Caco-2 (cell line): ENCODE measurements around the gene RAC3. TPM values are rescaled to one million over a fixed set of nuclear protein-coding genes. Genes with fewer than 3 reads are reported as not detected.

Experiments used
- BruUV-seq: library from RNA; stranded (reverse); fragments of 400-500 nt; replicated peaks from 2 replicates; lab custom pipeline; 2021; lab: Mats Ljungman, UMichigan
- CTCF ChIA-PET: fragments of 300-600 bp; sonication (Branson Sonifier 250); formaldehyde crosslinking; loops from one replicate; lab custom pipeline; 2022; ENCODE audit warnings: antibody characterized with exemption; lab: Charles Lee
- POLR2A ChIA-PET: fragments of 300-600 bp; sonication (Branson Sonifier 250); formaldehyde crosslinking; loops from one replicate; lab custom pipeline; 2022; ENCODE audit warnings: antibody characterized with exemption; lab: Charles Lee
- DNase-seq, 2 experiments: peaks; one replicate each; pipeline versions ENCODE4 v3.0.0 to v3.0.0-alpha.2; 2020 to 2022
- H3K27me3 ChIP-seq: replicated peaks from 2 replicates; pipeline ENCODE4 v1.6.0; 2011; ENCODE audit warnings: low read length; ENCODE audit not compliant: control insufficient read depth, insufficient read depth
- H3K36me3 ChIP-seq: 2 replicates; pipeline ENCODE4 v1.5.1; 2011; ENCODE audit warnings: low read length; ENCODE audit not compliant: control insufficient read depth, insufficient read depth
- H3K4me1 ChIP-seq: fragments of 250-450 bp; sonication (Bioruptor Pico); 2 replicates; pipeline ENCODE4 v1.5.1; 2020; ENCODE audit warnings: mild to moderate bottlenecking
- H3K4me3 ChIP-seq: 2 replicates; pipeline ENCODE4 v1.5.1; 2011; ENCODE audit warnings: low read depth, mild to moderate bottlenecking, control low read depth, low read length
- H3K9me3 ChIP-seq: fragments of 250-450 bp; sonication (Bioruptor Pico); 2 replicates; pipeline ENCODE4 v1.5.1; 2020; ENCODE audit warnings: mild to moderate bottlenecking, moderate library complexity
- H3K27ac Mint-ChIP-seq: one replicate; pipeline ENCODE4 v1.8.0; 2022; ENCODE audit warnings: mixed read lengths; ENCODE audit not compliant: unreplicated experiment
- H3K27me3 Mint-ChIP-seq: one replicate; pipeline ENCODE4 v1.8.0; 2022; ENCODE audit warnings: mixed read lengths; ENCODE audit not compliant: insufficient read depth, unreplicated experiment
- H3K36me3 Mint-ChIP-seq: one replicate; pipeline ENCODE4 v1.8.0; 2022; ENCODE audit warnings: mild to moderate bottlenecking, mixed read lengths; ENCODE audit not compliant: insufficient read depth, unreplicated experiment
- H3K4me1 Mint-ChIP-seq: one replicate; pipeline ENCODE4 v1.8.0; 2022; ENCODE audit warnings: low read depth, mixed read lengths; ENCODE audit not compliant: unreplicated experiment
- H3K4me3 Mint-ChIP-seq: one replicate; pipeline ENCODE4 v1.8.0; 2022; ENCODE audit warnings: mild to moderate bottlenecking, moderate library complexity, mixed read lengths; ENCODE audit not compliant: unreplicated experiment
- H3K9me3 Mint-ChIP-seq: one replicate; pipeline ENCODE4 v1.8.0; 2022; ENCODE audit warnings: mixed read lengths; ENCODE audit not compliant: unreplicated experiment
- CTCF ChIP-seq, 2 experiments: fragments of 200-600 bp in 1 of 2; IDR thresholded peaks; 1 replicate in 1 of 2; 2 replicates in 1 of 2; pipeline versions ENCODE4 v1.5.1 to v1.8.0; 2011 to 2022; ENCODE audit warnings: antibody characterized with exemption in 1 of 2, control low read depth in 1 of 2, inconsistent platforms in 1 of 2, low read depth in 1 of 2, low read length in 1 of 2, mild to moderate bottlenecking in 1 of 2, moderate library complexity in 1 of 2; ENCODE audit not compliant: insufficient read depth in 1 of 2, severe bottlenecking in 1 of 2, unreplicated experiment in 1 of 2
- intact Hi-C: fragments of 100-400 bp; cut with micrococcal nuclease; formaldehyde crosslinking; loops from one replicate; pipeline ENCODE4 v1.10.0; 2022; ENCODE audit not compliant: unreplicated experiment
- total RNA-seq: library from RNA; stranded (reverse); gene quantifications from 2 replicates; pipeline ENCODE4 v1.2.3, GENCODE V29; 2022

RAC3 gene
- total RNA-seq, 1 experiment from 2014 or later: 94.5 TPM

GRCh38 chr17:82081546-82081945 lies 50.1 kb downstream of the RAC3 start:
- H3K4me1 ChIP-seq: no peaks in the 10 kb centered on the region

GRCh38 chr17:82081966-82082365 lies 50.5 kb downstream of the RAC3 start:
- Histone ChIP-seq H3K9me3 (no peaks in the 10 kb centered on the region), H3K36me3 (peaks cover 6% of the 10 kb centered on the region), H3K4me3 (no peak overlapping the region), H3K27me3 (no peaks in the 10 kb centered on the region), H3K4me1 (no peaks in the 10 kb centered on the region)
- no peak overlapping the region for H3K27ac Mint-ChIP-seq
- no peak for DNase-seq
- H3K9me3 Mint-ChIP-seq: no peaks in the 10 kb centered on the region
- ChIA-PET CTCF (interaction anchor here (0.6 kb wide), 1 partner anchor 103 kb away, joined by 5 read pairs; no protein-coding TSS in a partner anchor), POLR2A (no interaction called here)
- intact Hi-C loops: no loop called here
- peaks cover 84% of the 10 kb centered on the region for H3K36me3 Mint-ChIP-seq
- H3K4me1 Mint-ChIP-seq: no peaks in the 10 kb centered on the region
- BruUV-seq: no TSS peak
- H3K4me3 Mint-ChIP-seq: no peak overlapping the region
- TF ChIP-seq CTCF (IDR thresholded peaks at IDR 0.05; ENCODE audit: insufficient read depth in 1 of 2, low read depth in 1 of 2, low read length in 1 of 2, severe bottlenecking in 1 of 2, unreplicated experiment in 1 of 2): no peak
- H3K27me3 Mint-ChIP-seq: no peaks in the 10 kb centered on the region

More at GRCh38 chr17:82081546-82081945, 50.1 kb downstream of the RAC3 start:
- H3K9me3 Mint-ChIP-seq: no peaks in the 10 kb centered on the region
- no peak overlapping the region for H3K4me3 ChIP-seq
- TF ChIP-seq CTCF (IDR thresholded peaks at IDR 0.05; ENCODE audit: insufficient read depth in 1 of 2, low read depth in 1 of 2, low read length in 1 of 2, severe bottlenecking in 1 of 2, unreplicated experiment in 1 of 2): no peak
- no peaks in the 10 kb centered on the region for H3K9me3 ChIP-seq
- H3K36me3 ChIP-seq: peaks cover 6% of the 10 kb centered on the region
- BruUV-seq: no TSS peak
- H3K4me3 Mint-ChIP-seq: no peak overlapping the region
- no peaks in the 10 kb centered on the region for H3K27me3 Mint-ChIP-seq
- POLR2A ChIA-PET: no interaction called here
- peaks cover 84% of the 10 kb centered on the region for H3K36me3 Mint-ChIP-seq
- DNase-seq: no peak
- CTCF ChIA-PET: interaction anchor here (0.6 kb wide), 1 partner anchor 104 kb away, joined by 5 read pairs; no protein-coding TSS in a partner anchor
- no peaks in the 10 kb centered on the region for H3K4me1 Mint-ChIP-seq
- H3K27me3 ChIP-seq: no peaks in the 10 kb centered on the region
- no peak overlapping the region for H3K27ac Mint-ChIP-seq
- intact Hi-C loops: no loop called here

GRCh38 chr17:82082456-82082855 lies 51.0 kb downstream of the RAC3 start:
- H3K27me3 ChIP-seq: no peaks in the 10 kb centered on the region
- ChIA-PET CTCF (no interaction called here), POLR2A (no interaction called here)
- Mint-ChIP-seq H3K9me3 (no peaks in the 10 kb centered on the region), H3K4me3 (no peak overlapping the region), H3K27ac (no peak overlapping the region), H3K36me3 (peaks cover 82% of the 10 kb centered on the region), H3K27me3 (no peaks in the 10 kb centered on the region), H3K4me1 (no peaks in the 10 kb centered on the region)
- H3K4me3 ChIP-seq: no peak overlapping the region
- no peak for DNase-seq
- no peaks in the 10 kb centered on the region for H3K4me1 ChIP-seq
- no peaks in the 10 kb centered on the region for H3K9me3 ChIP-seq
- no peak for TF ChIP-seq CTCF (IDR thresholded peaks at IDR 0.05; ENCODE audit: insufficient read depth in 1 of 2, low read depth in 1 of 2, low read length in 1 of 2, severe bottlenecking in 1 of 2, unreplicated experiment in 1 of 2)
- intact Hi-C loops: no loop called here
- no TSS peak for BruUV-seq
- peaks cover 6% of the 10 kb centered on the region for H3K36me3 ChIP-seq
